GM19372 (cell line): ENCODE data around the gene OR7C2.
"Not testable (repeated sequence)": the region's sequence is repeated elsewhere in the genome, so short reads cannot be mapped to it uniquely, and the experiment has no call there.

Source experiments
- ATAC-seq: cut with Tn5 transposase; IDR thresholded peaks from one replicate; pipeline ENCODE4 v1.9.1; 2021; ENCODE audit warnings: mild to moderate bottlenecking, low read depth, moderate library complexity; ENCODE audit not compliant: unreplicated experiment

OR7C2 gene

DNA sequence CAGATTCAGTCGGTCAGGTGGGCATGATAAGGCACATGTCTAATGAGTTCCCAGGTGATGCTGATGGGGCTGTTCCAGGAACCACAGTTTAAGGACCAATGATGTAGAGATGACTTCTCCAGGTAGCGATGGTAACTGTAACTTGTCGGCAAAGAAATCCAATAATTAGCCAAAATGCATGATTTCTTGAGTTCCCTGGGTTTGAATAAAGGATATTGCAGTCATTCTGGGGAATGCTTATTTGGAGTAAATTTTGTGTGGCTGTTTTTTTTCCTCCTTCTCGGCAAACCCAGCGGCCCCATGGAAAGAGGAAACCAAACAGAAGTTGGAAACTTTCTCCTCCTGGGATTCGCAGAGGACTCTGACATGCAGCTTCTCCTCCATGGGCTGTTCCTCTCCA is at the start of gene OR7C2:
Gene OR7C2 (plus strand): TSS at position 301 of the 400 bp plus-strand sequence. CDS start 0 bp downstream, at position 301.
- ATAC-seq, result no peak

DNA sequence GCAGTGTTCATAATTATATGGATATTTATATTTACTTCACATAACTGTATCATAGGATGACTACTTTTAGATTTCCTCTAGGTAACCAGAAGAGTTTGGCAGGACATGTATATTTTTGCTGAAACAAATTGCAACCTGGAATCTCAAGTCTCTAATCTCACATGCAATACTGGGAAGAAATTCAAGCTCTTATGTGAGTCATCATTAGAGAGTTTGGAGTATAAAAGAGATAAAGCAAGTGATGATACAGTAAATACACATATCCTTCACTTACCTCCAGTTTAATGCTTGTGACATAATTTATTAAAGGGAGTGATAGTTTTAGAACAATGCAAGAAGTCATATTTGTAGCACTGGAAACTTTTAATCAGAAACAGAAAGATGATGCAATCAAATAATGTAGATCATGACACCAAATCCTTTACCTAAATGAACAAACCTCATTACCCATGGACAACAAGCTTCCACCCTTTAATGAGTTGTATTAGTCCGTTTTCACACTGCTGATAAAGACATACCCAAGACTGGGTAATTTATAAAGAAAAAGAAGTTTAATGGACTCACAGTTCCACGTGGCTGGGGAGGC is 39.5 kb upstream of the OR7C2 start:
- no peak for ATAC-seq

DNA sequence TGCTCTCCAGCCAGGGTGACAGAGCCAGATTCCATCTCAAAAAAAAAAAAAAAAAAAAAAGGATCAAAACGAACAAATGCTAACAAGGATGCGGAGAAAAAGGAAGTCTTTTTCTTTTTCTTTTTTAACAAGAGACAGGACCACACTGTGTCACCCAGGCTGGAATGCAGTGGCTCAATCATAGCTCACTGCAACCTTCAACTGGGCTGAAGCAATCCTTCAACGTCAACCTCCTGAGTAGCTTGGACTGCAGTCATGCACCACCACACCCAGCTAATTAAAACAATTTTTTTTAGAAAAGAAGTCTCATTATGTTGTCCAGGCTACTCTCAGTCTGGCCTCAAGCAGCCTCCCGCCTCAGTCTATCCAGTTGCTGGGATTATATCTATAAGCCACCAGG is 34.6 kb upstream of the OR7C2 start:
- ATAC-seq, result no peak

DNA sequence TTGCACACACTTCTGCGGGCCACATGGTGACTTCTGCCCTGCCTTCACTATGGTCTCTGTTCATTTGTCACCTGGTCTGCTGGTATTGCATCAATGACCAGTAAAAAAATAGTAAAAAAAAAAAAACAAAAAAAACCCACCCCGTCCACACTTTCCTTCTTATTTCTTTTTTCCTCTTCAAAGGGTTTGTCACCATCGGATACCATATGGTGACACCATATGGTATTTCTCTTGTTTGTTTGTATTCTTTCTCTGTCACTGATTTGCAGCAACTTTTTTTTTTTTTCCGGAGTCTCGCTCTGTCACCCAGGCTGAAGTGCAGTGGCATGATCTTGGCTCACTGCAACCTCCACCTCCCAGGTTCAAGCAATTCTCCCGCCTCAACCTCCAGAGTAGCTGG is 26.2 kb upstream of the OR7C2 start:
- no peak for ATAC-seq

DNA sequence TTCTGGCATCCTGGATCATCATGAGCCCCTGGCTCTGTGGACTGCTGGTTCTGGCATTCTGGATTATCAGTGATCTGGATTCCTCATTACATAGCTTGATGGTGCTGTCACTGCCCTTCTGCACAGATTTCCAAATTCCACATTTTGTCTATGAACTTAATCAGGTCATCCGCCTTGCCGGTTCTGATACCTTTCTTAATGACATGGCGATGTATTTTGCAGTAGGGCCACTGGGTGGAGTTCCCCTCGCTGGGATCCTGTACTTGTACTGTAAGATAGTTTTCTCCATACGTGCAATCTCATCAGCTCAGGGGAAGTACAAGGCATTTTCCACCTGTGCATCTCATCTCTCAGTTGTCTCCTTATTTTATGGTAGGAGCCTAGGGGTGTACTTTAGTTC is 24.4 kb upstream of the OR7C2 start:
- ATAC-seq, result no peak

DNA sequence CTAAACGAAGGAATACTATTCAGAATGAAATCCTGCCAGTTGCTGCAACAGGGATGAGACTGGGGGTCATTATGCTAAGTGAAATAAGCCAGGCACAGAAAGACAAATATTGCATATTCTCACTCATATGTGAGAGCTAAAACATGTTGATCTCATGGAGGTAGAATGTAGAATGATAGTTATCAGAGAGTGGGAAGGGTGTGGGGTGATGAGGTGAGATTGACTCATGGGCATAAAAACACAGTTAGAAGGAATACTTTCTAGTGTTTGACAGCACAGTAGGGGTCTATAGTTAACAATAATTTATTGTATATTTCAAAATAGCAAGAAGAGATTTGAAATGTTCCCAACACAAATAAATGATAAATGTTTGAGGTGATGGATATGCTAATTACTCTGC is 7.8 kb upstream of the OR7C2 start:
- no peak for ATAC-seq

DNA sequence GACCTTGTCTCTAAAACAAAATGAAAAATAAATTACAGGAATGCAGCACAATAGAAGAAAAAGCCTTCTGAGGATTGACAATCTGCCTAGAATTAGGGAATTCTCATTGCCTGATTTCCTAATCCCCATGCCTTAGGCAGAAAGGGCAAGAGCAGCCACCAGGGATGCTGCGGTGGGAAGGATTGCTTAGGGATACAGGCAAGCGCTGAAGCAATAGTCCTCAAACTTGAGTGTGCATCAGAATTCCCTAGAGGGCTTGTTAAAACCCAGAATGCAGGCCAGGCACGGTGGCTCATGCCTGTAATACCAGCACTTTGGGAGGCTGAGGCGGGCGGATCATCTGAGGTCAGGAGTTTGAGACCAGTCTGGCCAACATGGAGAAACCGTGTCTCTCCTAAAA is 1.0 kb upstream of the OR7C2 start:
- no peak for ATAC-seq

DNA sequence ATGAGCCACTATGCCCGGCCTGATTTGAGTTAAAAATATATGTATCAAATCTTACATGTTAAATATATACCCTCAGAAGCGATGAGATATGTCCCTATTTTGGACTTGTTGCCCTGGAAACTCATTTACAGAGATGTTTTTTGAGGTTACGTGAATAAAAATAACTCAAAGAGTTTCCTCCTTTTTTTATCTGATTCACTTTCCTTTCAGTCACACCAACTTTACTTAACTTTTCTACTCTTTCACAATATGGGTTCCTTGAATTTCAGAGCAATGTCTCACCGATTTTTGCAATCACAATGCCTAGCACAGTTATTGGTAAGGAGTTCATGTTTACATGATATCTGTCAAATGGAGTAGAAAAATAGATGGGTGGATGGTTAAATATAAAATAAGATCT is 2.3 kb downstream of the OR7C2 start:
- ATAC-seq, result no peak

DNA sequence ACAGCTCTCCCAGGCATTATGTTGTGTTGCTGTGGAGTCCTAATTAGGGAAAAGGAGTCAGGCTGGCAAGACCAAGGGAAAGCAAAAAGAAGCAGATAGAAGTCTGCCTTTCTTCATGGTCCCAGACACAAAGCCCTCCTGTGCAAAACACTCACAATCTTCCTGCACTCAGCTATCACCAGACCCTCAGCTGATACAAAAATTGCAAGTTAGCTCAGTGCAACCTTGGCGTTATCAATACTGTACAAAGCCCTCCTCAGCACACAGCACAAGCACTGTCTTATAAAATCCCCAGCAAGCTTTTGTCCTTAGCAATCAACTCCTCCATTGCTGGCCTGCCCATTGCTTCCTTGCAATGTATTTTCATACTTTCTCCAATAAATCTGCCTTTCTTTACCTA is 3.2 kb downstream of the OR7C2 start:
- ATAC-seq, result no peak

DNA sequence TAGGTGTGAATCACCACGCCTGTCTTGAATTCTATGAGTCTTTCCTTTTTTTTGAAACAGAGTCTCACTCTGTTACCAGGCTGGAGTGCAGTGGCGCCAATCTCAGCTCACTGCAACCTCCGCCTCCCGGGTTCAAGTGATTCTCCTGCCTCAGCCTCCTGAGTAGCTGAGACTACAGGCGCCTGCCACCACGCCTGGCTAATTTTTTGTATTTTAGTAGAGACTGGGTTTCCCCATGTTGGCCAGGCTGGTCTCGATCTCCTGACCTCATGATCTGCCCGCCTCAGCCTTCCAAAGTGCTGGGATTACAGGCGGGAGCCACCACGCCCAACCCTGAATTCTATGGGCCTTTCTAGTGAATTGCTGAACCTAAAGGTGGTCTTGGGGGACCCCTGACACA is 8.1 kb downstream of the OR7C2 start:
- ATAC-seq, result not testable (repeated sequence)

DNA sequence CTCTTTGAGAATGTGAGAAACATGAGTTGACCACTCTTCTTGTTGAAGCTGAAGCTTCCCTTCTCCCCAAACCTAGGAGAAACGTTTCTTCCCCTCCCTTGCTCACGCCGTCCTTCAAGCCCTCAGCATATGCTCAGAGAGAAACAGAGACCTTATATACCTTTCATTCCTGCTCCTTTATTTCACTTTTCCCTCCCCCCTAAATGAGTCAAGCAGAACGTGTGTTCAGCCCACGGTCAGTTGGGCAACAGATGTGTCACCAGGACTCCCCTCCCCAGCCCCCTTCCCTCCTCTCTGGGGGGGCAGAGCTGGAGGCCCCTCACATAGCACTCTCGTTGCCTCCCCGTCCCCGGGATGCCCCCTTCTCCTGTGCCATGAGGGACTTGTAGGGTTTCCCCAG is 8.6 kb downstream of the OR7C2 start:
- no peak for ATAC-seq

DNA sequence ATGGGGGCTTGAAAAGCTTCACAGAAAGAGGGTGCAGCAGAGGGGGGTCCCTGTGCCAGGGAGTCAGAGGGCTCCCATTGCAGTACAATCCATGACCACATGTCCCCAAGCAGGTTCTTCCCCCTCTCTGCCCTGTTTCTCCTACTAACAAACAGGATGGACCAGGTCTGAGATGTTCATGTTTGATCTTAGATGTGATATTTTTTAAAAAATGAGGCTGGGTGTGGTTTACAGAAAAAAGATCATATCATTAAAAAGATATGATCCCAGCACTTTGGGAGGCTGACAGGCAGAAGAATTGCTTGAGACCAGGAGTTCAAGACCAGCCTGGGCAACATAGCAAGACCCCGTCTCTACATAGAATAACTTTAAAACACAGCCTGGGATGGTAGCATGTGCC is 9.1 kb downstream of the OR7C2 start:
- no peak for ATAC-seq

DNA sequence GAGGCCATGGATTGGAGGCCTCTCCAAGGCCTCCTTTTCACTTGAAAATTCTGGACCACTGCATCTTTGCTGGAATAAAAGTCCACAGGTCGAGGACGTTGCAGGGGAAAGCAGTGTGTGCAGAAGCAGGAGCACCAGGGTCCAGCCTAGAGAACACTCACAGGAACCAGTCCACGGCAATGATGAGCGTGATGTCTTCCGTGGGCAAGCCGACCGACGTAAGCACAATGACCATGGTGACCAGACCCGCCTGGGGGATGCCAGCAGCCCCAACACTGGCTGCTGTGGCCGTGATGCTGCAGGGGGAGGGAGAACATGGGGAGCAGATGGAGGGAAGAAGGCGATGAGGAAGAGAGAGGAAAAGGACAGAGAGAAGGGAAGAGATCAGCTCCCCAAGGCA is 11.5 kb downstream of the OR7C2 start:
- ATAC-seq, result no peak

DNA sequence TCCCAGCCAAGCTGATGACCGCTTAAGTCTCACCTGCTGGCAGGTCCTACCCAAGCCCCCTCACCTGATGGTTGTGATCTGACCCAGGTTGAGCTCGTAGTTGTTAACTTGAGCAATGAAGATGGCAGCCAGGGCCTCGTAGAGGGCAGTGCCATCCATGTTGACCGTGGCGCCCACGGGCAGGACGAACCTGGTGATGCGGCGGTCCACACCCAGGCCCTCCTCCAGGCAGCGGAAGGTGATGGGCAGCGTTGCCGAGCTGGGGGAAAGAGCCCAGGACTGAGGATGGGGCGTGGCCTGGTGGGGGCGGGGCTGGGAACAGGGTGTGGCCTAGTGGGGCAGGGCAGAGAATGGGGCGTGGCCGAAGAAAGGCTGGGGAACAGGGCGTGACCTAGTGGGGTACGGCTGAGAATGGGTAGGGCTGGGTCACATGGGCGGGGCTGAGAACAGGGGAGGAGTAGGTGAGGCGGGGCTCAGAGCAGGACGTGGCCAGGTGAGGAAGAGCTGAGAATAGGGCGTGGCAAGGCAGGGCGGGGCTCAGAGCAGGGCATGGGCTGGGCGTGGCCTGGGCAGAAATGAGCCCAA is 12.9 kb downstream of the OR7C2 start:
- no peak for ATAC-seq

DNA sequence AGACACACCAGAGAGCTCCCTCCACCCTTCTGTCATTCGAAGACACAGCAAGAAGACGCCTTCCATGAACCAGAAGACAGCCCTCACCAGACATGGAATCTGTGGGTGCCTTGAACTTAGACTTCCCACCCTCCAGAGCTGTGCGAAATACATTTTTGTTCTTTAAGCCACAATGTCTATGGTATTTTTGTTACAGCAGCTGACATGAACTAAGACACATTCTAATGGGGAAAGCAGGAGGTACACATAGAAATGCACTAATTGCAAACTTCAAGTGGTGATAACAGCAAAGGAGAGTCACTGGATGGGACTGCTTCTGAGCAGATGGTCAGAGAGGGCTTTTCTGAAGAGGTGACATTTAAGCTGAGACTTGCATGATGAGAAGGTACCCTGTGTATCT is 16.2 kb downstream of the OR7C2 start:
- no peak for ATAC-seq

DNA sequence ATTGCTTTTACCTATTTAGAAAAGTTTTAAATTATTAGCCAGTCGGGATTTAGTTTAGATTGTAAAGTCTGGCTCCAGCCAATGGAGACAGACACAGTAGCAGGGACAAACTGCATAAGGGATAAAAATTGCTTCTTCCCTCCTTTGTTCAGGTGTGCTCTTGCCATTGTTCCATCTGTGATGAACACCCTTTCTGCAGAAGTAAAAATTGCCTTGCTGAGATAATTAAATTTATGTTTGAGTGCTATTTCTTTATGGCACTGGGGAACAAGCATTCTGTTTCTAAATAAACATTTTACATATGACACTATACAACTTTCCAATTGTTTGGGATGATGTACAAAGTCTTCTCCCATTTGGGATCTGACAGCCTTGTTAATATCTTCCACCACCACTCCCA is 18.0 kb downstream of the OR7C2 start:
- no peak for ATAC-seq

DNA sequence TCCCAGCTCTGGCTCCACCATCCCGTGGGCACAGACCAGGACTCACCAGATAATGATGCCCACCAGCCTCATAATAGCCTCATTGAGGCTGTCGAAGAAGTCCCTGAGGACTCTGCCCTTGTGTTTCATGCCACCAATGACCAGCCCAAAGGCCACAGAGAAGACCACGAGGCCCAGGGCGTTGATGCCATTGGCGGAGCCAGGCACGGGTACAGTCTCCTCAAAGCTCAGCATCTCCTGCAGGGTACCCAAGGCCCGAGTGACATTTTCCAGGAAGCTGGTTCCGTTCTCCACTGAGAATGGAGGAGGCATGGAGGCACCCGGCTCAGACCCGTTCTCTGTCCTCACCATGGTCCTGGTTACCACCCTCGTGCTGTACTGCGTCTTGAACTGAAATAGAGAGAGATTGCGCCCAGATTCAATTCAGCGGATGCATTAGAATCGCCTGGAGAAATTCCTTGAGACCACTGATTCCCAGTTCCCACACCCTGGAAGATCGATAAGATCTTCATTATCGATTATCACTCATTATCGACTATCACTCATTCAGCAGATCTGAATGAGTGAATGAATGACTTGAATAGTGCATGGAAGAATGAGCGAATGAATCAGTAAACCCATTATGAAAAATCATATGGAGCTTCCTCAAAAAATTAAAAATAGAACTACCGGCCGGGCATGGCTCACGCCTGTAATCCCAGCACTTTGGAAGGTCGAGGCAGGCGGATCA is 20.8 kb downstream of the OR7C2 start:
- no peak for ATAC-seq

DNA sequence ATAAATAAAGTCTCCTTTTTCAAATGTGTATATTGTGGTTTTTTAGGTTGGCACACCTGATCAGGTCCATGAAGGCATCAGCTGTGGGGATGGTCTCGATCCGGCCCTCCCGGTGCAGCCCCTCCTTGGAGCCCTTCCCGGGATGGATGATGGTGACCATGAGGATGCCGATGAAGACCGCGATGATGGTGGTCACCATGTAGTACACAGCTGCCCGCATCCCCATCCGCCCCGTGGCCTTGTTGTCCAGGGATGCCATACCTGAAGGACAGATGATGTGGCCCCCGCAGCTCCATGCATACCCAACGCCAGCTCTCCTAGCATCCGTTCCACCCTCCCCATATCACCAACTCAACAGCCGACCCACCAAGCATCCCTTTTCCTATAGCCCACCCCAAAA is 27.0 kb downstream of the OR7C2 start:
- no peak for ATAC-seq

DNA sequence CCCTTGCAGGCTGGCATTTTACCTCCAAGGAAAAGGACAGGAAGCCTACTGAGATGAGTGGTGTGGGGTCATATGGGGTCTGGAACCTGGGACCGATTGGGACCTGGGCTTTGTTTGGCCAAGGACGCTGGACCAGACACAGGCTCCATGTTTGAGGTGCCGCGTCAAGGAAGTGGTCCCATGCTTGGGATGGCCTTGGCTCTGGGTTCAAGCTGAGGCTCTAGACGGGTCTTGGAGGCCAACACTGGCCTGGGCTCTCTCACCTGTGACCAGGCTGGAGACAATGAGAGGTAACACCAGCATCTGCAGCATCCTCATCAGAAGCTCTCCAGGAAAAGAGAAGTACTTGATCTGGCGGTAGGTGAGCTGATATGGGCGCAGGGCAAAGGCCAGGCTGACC is 30.2 kb downstream of the OR7C2 start:
- no peak for ATAC-seq

DNA sequence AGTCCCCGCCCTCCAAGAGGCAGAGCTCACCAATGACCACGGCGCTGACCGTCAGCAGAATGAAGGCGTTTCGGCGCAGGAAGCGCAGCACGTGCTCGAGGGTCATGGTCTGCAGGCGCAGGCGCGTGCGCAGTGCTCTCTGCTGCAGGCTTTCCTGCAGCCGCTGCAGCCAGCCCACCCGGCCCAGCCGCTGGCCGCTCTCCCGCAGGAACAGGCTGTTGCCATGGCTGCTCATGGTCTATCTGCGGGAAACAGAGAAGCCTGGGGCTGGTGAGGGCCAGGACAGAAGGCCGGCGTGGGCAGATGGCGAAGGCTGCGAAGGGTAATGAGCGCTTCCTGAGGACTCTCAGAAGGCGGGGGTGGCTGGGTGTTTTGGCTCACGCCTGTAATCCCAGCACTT is 31.4 kb downstream of the OR7C2 start:
- no peak for ATAC-seq

DNA sequence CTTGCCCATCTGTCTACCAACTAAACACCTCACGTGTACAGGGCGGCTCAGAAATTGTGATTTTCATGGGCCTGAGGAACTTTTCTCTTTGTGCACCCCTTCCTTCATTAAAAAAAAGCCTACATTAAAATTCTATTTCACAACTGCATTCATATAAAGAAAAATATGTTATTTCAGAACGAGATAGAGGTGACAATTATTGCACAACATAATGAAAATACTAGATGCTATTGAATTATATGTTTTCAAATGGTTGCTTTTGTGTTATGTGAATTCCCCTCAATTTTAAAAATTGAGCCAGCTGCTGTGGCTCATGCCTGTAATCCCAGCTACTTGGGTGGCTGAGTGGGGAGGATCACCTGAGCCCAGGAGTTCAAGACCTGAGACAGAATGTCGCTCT is 33.2 kb downstream of the OR7C2 start:
- ATAC-seq, result no peak

DNA sequence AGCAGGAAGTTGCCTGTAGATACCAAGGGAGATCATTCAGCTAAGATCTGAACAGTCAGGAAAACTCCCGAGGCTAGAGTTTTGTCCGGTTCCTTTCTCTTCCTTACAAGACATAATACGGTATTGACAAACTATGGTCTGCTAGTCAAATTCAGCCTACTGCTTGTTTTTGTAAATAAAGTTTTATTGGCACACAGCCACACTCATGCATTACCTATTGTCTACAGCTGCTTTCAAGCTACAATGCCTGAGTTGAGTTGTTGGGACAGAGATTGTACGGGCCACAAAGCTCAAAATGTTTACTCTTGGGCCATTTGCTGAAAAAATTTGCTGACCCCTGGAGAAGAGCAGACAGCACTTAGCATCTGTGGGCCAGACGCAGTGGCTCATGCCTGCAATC is 35.8 kb downstream of the OR7C2 start:
- no peak for ATAC-seq
